ENCODE measurements around the gene SP110.

SP110 gene

GRCh38 chr2:230164139-230164538 lies 55.6 kb downstream of the SP110 start:
- FAIRE-seq = no peak

GRCh38 chr2:230162981-230163380 lies 56.8 kb downstream of the SP110 start:
- no peak for FAIRE-seq

- no peak for FAIRE-seq
Measured at GRCh38 chr2:230161184-230161583, 58.6 kb downstream of the SP110 start.

GRCh38 chr2:230160112-230160660 lies 59.6 kb downstream of the SP110 start:
- FAIRE-seq = peak; percentile 19

- no peak for FAIRE-seq
Measured at GRCh38 chr2:230158468-230158867, 61.3 kb downstream of the SP110 start.

GRCh38 chr2:230156782-230157699 lies 62.7 kb downstream of the SP110 start:
- no peak for FAIRE-seq

- FAIRE-seq = no peak
Measured at GRCh38 chr2:230155359-230155758, 64.4 kb downstream of the SP110 start.

GRCh38 chr2:230153390-230153976 lies 66.3 kb downstream of the SP110 start:
- no peak for FAIRE-seq

- FAIRE-seq = no peak
Measured at GRCh38 chr2:230152334-230152733, 67.5 kb downstream of the SP110 start.

GRCh38 chr2:230144355-230144754 lies 75.4 kb downstream of the SP110 start:
- FAIRE-seq = no peak

- no peak for FAIRE-seq
Measured at GRCh38 chr2:230140667-230141066, 79.1 kb downstream of the SP110 start.

- FAIRE-seq = no peak
Measured at GRCh38 chr2:230137902-230138539, 81.8 kb downstream of the SP110 start.

- no peak for FAIRE-seq
Measured at GRCh38 chr2:230135130-230135525, 84.7 kb downstream of the SP110 start.

GRCh38 chr2:230134496-230135129 lies 85.2 kb downstream of the SP110 start:
- no peak for FAIRE-seq

- no peak for FAIRE-seq
Measured at GRCh38 chr2:230131366-230131765, 88.4 kb downstream of the SP110 start.

- FAIRE-seq = no peak
Measured at GRCh38 chr2:230130668-230131364, 89.0 kb downstream of the SP110 start.

- FAIRE-seq = no peak
Measured at GRCh38 chr2:230129343-230129742, 90.4 kb downstream of the SP110 start.

GRCh38 chr2:230128623-230129342 lies 91.0 kb downstream of the SP110 start:
- FAIRE-seq = no peak

GRCh38 chr2:230127195-230127594 lies 92.6 kb downstream of the SP110 start:
- FAIRE-seq = no peak

- no peak for FAIRE-seq
Measured at GRCh38 chr2:230124757-230125431, 94.9 kb downstream of the SP110 start.

- FAIRE-seq = no peak
Measured at GRCh38 chr2:230124235-230124634, 95.5 kb downstream of the SP110 start.

Measured in TTC549 (cell line).